ENCODE results near the gene SLC45A1.

GRCh38 chr1:8378178-8378577, 60.3 kb downstream of the SLC45A1 start:
- TF ChIP-seq, protein P1, sequence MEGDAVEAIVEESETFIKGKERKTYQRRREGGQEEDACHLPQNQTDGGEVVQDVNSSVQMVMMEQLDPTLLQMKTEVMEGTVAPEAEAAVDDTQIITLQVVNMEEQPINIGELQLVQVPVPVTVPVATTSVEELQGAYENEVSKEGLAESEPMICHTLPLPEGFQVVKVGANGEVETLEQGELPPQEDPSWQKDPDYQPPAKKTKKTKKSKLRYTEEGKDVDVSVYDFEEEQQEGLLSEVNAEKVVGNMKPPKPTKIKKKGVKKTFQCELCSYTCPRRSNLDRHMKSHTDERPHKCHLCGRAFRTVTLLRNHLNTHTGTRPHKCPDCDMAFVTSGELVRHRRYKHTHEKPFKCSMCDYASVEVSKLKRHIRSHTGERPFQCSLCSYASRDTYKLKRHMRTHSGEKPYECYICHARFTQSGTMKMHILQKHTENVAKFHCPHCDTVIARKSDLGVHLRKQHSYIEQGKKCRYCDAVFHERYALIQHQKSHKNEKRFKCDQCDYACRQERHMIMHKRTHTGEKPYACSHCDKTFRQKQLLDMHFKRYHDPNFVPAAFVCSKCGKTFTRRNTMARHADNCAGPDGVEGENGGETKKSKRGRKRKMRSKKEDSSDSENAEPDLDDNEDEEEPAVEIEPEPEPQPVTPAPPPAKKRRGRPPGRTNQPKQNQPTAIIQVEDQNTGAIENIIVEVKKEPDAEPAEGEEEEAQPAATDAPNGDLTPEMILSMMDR (IDR thresholded peaks at IDR 0.05) = no peak
- TF ChIP-seq POLR2A (IDR thresholded peaks at IDR 0.05) (no peak), POLR2AphosphoS5 (IDR thresholded peaks at IDR 0.05) (no peak)
